Measurements from ENCODE around the gene ZFP92.

ZFP92 gene

DNA sequence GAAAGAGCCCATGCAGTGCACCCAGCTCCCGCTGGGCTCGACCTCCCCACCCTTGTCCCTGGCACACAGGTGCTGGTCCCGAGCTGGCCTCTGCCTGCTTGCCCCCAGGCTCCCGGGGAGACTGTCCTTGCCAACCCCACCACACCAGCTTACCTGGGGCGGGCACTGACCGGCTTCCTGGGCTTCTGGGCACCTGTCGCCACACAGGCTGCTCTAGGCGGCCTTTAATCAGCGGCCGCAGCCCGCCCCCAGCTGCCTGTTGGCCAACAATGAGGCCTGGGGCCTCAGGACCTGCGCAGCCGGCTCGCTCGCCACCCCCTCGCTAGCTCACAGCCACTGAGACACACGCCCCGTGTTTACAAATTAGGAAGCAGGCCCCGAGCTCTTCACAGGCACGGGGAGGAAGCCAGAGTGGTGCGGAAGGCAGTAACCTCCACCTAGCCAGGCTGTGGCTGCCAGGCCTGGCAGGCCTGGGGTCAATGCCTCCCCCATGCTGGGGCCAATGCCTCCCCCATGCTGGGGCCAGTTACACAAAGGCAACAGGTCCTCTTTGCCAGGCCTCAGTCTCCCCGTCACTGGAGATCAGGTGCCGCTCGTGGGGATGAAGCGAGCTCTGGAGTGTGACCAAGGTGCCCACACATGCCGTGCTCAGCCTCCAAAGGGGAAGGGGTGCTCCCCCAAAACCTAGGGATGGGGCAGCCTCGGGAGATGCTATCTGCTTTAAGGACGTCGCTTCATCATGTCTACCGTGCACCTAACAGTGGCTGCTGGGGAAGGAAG is 34.8 kb downstream of the ZFP92 start, which contains the start of gene TREX2:
TREX2 (minus strand) TSS at position 201 of the 780 bp plus-strand sequence. CDS start 626 bp downstream, outside the sequence.
- FAIRE-seq = no peak
- DNase-seq (ENCODE audit: insufficient read length, low spot score) = no peak
- no peak for TF ChIP-seq CTCF (IDR thresholded peaks at IDR 0.05; ENCODE audit: insufficient read depth, missing control alignments)

DNA sequence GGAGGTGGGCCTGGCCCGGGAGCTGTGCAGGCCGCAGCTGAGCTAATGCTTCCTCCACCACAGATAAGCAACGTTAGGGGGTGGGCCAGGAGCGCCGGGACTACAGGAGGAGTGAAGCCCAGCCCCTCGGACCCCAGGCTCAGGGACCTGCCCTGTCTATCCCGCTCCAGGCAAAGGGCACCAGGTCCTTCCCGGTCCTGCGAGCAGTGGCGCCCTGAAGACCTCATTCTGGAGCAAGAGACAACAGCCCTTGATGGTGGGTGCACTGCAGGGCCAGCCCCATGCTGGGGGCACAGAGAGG is 35.3 kb downstream of the ZFP92 start:
- DNase-seq (ENCODE audit: insufficient read length, low spot score) (no peak), FAIRE-seq (no peak)
- TF ChIP-seq CTCF (IDR thresholded peaks at IDR 0.05; ENCODE audit: insufficient read depth, missing control alignments) = no peak

- FAIRE-seq (no peak), DNase-seq (ENCODE audit: insufficient read length, low spot score) (no peak)
- no peak for TF ChIP-seq CTCF (IDR thresholded peaks at IDR 0.05; ENCODE audit: insufficient read depth, missing control alignments)
Measured at GRCh38 chrX:153446950-153447580, 35.8 kb downstream of the ZFP92 start.

GRCh38 chrX:153447581-153447960 is 36.3 kb downstream of the ZFP92 start:
- DNase-seq (ENCODE audit: insufficient read length, low spot score) = no peak
- TF ChIP-seq CTCF (IDR thresholded peaks at IDR 0.05; ENCODE audit: insufficient read depth, missing control alignments) = no peak
- FAIRE-seq = no peak

DNA sequence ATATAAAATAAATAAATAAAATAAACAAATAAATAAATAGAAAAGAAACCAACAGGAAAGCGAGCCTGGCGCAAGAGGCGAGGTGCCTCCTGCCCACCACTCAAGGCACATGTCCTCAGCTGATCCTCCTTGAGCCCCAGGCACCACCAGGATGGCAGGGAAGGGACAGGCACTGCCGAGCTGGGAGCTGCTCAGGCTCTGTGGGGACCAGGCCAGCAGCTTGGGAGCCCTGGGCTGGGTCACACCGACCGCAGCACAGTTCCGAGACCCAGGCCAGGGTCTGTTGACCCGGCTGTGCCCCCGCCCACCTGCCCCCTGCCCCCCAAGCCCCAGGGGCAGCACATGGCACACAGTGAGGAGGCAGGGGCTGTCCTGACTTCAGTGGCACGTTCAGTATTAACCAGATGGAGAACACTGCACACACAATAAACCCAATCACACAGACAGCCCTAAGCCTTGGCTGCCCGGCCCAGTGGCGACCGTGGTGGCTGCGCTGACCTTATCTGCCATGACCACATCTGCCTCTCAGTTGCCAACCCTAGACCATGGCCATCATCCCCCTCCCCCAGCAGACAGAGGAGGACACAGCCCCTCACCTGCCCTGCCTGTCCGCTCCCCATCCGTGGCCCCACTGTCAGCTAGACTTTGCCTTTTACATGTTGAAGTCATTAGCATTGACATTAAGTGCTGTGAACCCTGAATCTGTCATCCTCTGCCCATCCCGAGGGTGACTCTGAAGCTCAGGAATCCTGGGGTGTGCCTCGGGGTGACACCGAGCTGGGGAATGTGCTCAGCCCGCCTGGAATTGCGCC is 37.5 kb downstream of the ZFP92 start:
- FAIRE-seq (no peak), DNase-seq (ENCODE audit: insufficient read length, low spot score) (no peak)
- TF ChIP-seq CTCF (IDR thresholded peaks at IDR 0.05; ENCODE audit: insufficient read depth, missing control alignments) = no peak

DNA sequence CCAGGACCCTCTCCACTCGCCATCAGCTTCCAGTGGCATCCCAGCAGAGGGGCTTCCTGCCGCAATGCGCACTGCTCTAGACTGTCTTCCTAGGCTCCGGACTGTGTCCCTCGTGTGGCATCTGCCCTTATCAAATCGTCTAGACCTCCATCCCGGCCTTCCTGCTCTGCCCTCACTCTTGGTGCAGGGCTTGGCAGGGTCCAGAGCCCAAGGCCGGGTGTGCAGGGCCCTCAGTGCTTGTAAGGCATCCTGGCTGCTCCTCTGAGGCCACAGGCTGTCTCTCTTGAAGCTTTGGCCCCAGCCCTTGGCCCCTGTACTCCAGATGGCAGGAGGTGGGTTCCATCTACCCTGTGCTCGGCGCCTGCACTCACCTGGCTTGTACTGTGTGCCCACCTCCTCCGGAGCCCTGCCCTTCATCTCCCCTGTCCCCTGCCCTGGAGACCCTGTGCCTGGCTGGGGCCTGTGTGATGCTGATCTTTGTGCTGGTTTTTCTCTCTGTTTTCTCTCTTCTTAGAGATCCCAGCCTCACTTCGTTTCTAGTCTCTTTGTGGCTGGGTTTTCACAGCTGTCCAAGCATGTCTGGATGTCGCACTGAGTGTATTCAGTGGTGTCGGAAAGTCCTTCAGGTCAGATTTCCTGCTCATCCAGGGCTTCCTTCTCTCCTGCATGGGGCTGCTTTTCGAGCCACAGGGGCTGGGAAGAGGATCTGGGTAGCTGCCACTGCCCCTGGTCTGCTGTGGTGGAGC is 38.3 kb downstream of the ZFP92 start:
- no peak for TF ChIP-seq CTCF (IDR thresholded peaks at IDR 0.05; ENCODE audit: insufficient read depth, missing control alignments)

More for the DNA sequence above, 38.3 kb downstream of the ZFP92 start:
- DNase-seq (ENCODE audit: insufficient read length, low spot score) = no peak
- FAIRE-seq = no peak
